ENCODE results near the gene DSCAML1. TPM values are rescaled to one million over a fixed set of nuclear protein-coding genes. Genes with fewer than 3 reads are reported as not detected.

DSCAML1 gene
- total and polyA plus RNA-seq, 9 of the 15 experiments (the other 6 are each of a cell fraction or from before 2014, with no cell fraction given), result not detected

DNA sequence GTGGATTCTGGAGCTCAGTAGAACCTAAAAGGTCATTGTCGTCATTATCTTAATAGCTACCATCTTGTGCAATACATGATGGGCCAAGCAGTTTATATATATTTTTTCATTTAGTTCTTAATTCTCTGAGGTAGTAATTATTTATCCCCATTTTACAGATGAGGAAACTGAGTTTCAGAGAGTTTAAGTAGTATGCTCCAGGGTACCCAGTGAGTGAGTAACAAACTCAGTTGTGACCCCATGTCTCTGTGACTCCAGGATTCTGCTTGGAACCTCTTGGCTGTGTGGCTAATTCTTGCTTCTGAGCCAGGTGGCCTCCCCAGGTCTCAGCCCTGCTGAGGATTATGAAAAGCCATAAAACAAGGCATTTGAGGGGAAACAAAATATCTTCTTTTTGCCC lies 386.8 kb downstream of the DSCAML1 start:
- no TSS peak for BruUV-seq (replicated peaks)
- no peak overlapping the region for H3K4me2 ChIP-seq (ENCODE audit: insufficient read depth, low read length)
- H3K36me3 ChIP-seq (ENCODE audit: control insufficient read depth, insufficient read depth, low read length), result no peaks in the 10 kb centered on the region
- FAIRE-seq, result no peak
- POLR2A ChIA-PET, result no interaction called here
- peaks cover 0 to 8% of the 10 kb centered on the region in 2 experiments; a peak in 1 of 5 replicates for H3K4me1 ChIP-seq (replicated peaks in 1 of 2; ENCODE audit: control insufficient read depth in 2 of 2, insufficient read depth in 2 of 2, low read length in 2 of 2)
- CTCF ChIA-PET (ENCODE audit: low intra/inter-chr PET ratio), result no interaction called here
- no peaks in the 10 kb centered on the region for H4K20me1 ChIP-seq (replicated peaks; ENCODE audit: control insufficient read depth, insufficient read depth, low read length)
- DNase-seq (ENCODE audit: extremely low read depth in 1 of 4, low spot score in 3 of 4), result no peak
- no peaks in the 10 kb centered on the region for H3K9me1 ChIP-seq (ENCODE audit: control insufficient read depth, insufficient read depth, low read length)
- intact Hi-C loops (cut with micrococcal nuclease) (no loop called here), in situ Hi-C loops (cut with MboI) (no loop called here)
- 50% methylated on average over 1 of the region's 1 CpG for WGBS (ENCODE audit: insufficient coverage, low coverage, missing lambda C conversion rate)
- no peak overlapping the region for H3K4me3 ChIP-seq
- ATAC-seq, result no peak
- H3K27me3 ChIP-seq (ENCODE audit: control insufficient read depth in 2 of 2, insufficient read depth in 2 of 2, low read length in 2 of 2), result peaks cover 7 to 28% of the 10 kb centered on the region in 2 experiments; a peak in 4 of 5 replicates
- no peak overlapping the region for H2AFZ ChIP-seq (ENCODE audit: low read depth, low read length)
- H3K9ac ChIP-seq (ENCODE audit: insufficient read depth in 1 of 2, low read depth in 2 of 2, low read length in 2 of 2), result no peak overlapping the region
- H3K9me3 ChIP-seq (replicated peaks; ENCODE audit: control insufficient read depth, insufficient read depth, low read depth, low read length), result peaks cover 2% of the 10 kb centered on the region; the same call in 1 of the 2 replicates
- H3K27ac ChIP-seq (ENCODE audit: extremely low read depth, low read depth, low read length), result no peak overlapping the region
- TF ChIP-seq BRCA1 (IDR thresholded peaks at IDR 0.05) (no peak), BRCA1 (CRISPR knock-in tag; IDR thresholded peaks at IDR 0.05) (no peak), E2F4 (CRISPR knock-in tag; IDR thresholded peaks at IDR 0.05; ENCODE audit: low read depth) (no peak), RBM25 (IDR thresholded peaks at IDR 0.05; ENCODE audit: low read depth, low read length, severe bottlenecking) (peak; percentile 62)
- H3K79me2 ChIP-seq (ENCODE audit: control insufficient read depth, insufficient read depth, low read length), result no peaks in the 10 kb centered on the region

DNA sequence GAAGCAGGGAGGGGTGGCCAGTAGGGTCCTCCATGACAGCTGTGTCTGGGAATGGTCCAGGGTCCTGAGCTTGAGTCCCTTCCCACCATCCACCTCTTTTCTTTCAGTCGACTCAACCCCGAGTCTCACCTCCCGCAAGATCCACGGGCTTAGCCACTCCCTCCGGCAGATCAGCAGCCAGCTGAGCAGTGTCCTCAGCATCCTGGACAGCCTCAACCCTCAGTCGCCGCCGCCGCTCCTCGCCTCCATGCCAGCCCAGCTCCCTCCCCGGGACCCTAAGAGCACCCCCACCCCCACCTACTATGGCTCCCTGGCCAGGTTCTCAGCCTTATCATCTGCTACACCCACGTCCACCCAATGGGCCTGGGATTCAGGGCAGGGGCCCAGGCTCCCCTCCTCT lies 387.5 kb downstream of the DSCAML1 start:
- H3K9ac ChIP-seq (ENCODE audit: insufficient read depth in 1 of 2, low read depth in 2 of 2, low read length in 2 of 2), result no peak overlapping the region
- FAIRE-seq, result no peak
- no peak for TF ChIP-seq KLF16 (IDR thresholded peaks at IDR 0.05)
- BruUV-seq (replicated peaks), result no TSS peak
- H3K4me3 ChIP-seq, result no peak overlapping the region
- H3K27ac ChIP-seq (ENCODE audit: extremely low read depth, low read depth, low read length), result no peak overlapping the region
- intact Hi-C loops (cut with micrococcal nuclease) (no loop called here), in situ Hi-C loops (cut with MboI) (no loop called here)
- H4K20me1 ChIP-seq (replicated peaks; ENCODE audit: control insufficient read depth, insufficient read depth, low read length), result no peaks in the 10 kb centered on the region
- no peaks in the 10 kb centered on the region for H3K36me3 ChIP-seq (ENCODE audit: control insufficient read depth, insufficient read depth, low read length)
- ChIA-PET POLR2A (interaction anchor here (0.6 to 0.9 kb wide), 2 partner anchors 15 to 80 kb away, joined by 3 to 4 read pairs; no protein-coding TSS in a partner anchor), CTCF (ENCODE audit: low intra/inter-chr PET ratio) (no interaction called here)
- H3K9me1 ChIP-seq (ENCODE audit: control insufficient read depth, insufficient read depth, low read length), result no peaks in the 10 kb centered on the region
- H3K9me3 ChIP-seq (replicated peaks; ENCODE audit: control insufficient read depth, insufficient read depth, low read depth, low read length), result peaks cover 2% of the 10 kb centered on the region; the same call in 1 of the 2 replicates
- H3K27me3 ChIP-seq (ENCODE audit: control insufficient read depth in 2 of 2, insufficient read depth in 2 of 2, low read length in 2 of 2), result peaks cover 3 to 24% of the 10 kb centered on the region in 2 experiments; a peak in 3 of 5 replicates
- no peak for ATAC-seq
- 58% methylated on average over 7 of the region's 12 CpGs for WGBS (ENCODE audit: insufficient coverage, low coverage, missing lambda C conversion rate)
- peaks cover 0 to 8% of the 10 kb centered on the region in 2 experiments; a peak in 1 of 5 replicates for H3K4me1 ChIP-seq (replicated peaks in 1 of 2; ENCODE audit: control insufficient read depth in 2 of 2, insufficient read depth in 2 of 2, low read length in 2 of 2)
- no peak overlapping the region for H3K4me2 ChIP-seq (ENCODE audit: insufficient read depth, low read length)
- H3K79me2 ChIP-seq (ENCODE audit: control insufficient read depth, insufficient read depth, low read length), result no peaks in the 10 kb centered on the region
- no peak for DNase-seq (ENCODE audit: extremely low read depth in 1 of 4, low spot score in 3 of 4)
- no peak overlapping the region for H2AFZ ChIP-seq (ENCODE audit: low read depth, low read length)

Measured in K562 (cell line).